HUDEP-2 (cell line): ENCODE data around the gene PTPRB.

Source experiments
- DNase-seq, 76 experiments: peaks; one replicate each; lab custom pipeline; 2025; ENCODE audit not compliant: unreplicated experiment in 76 of 76; lab: John Stamatoyannopoulos, UW

The PTPRB gene

DNA sequence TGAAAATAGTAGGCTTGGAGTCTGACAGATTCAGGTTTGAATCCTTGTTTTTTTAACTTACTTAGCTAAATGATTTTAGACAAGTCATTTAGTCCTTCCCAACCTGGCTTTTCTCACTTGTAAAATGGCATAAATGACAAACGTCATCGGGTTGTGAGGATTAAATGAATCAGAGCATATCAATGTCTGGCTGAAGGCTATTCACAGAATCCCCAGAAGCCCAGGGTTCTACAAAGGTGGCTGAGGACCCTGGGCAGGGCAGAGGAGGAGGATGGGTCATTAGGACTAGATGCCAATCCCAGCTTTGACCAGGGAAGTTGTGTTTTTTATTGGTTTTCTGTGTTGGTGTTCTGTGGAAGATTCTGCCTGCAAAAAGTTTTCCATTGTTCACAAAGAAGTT is 7.6 kb upstream of the PTPRB start:
- DNase-seq: no peak

GRCh38 chr12:70643939-70644338 is 6.7 kb upstream of the PTPRB start:
- no peak for DNase-seq

GRCh38 chr12:70641691-70642090 is 4.5 kb upstream of the PTPRB start:
- DNase-seq: no peak

DNA sequence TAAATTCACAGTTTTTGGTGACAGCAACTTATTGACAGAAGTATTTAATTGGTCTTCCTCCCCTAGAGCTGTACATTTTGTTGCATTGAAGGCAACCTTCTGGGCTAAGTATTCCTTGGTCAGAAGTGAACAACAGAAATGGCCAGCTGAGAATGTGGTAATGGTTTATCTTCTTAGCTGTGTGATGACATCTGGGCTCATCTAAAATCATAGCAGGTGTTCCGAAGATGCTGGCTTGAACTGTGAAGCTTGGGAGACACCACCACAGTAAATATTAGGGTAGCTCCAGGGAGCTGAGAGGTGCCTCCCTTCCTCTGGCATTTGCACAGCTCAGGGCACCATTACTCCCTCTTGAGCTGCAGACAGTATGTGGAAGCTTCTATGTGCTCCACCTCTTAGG is 3.7 kb upstream of the PTPRB start:
- DNase-seq: no peak

DNA sequence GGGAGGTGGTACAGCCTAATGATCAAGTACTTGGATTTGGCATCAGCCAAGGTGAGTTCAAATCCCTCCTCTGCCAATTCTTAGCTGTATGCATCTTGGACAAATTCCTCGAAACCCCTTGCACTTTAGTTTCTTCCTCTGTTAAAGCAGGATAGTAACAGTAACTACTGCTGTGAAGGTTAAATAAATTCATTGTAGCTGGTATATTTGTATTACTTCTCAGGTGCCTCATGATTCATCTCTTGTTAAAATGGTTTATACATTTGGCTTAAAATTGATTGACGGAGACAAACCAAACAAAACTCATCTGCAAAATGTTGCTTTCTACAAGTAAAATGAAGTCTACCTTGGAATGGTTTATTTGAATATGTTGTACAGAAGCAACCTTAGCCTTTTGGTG is 2.3 kb upstream of the PTPRB start:
- DNase-seq: no peak

DNA sequence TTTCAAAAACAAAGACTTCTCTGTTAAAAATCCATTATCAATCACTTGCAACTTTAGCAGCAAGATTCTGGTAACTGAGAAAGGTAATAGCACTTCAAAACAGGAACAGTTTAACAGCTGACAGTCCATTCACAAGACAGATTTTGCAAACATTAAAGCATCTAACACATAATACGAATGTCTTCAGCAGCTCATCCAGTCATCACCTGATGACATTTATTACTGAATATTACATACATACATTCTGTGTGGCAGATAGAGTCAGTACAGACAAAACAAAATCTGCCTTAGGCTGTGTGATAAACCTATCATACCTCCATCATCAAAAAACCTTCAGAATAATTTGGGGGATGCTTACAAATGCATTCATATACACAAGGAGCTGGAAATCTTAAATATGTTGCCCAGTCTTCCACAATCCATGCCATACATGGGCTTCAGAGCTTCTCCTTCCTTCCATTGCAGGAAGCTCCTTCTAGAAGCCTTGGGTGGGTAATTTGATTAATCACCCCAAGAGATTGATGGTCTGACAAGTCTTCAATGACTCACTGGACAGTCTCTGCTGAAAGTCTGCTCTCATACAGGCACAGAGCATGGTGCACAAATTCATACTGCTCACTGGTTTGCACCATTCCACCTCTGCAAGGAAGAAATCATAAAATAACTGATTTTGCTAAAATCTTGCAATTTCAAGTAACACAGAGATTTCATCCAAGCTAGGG is 1.6 kb upstream of the PTPRB start:
- no peak for DNase-seq

GRCh38 chr12:70635755-70636154 is 1.5 kb downstream of the PTPRB start:
- DNase-seq: no peak

GRCh38 chr12:70628701-70629480 is 8.3 kb downstream of the PTPRB start:
- no peak for DNase-seq

GRCh38 chr12:70627677-70628076 is 9.6 kb downstream of the PTPRB start:
- DNase-seq: no peak

- DNase-seq: no peak
Measured at GRCh38 chr12:70626180-70626579, 11.0 kb downstream of the PTPRB start.

- DNase-seq: peak in 3 of 76 experiments; percentile 2 to 17 (median 4)
Measured at GRCh38 chr12:70619471-70620152, 17.6 kb downstream of the PTPRB start.

DNA sequence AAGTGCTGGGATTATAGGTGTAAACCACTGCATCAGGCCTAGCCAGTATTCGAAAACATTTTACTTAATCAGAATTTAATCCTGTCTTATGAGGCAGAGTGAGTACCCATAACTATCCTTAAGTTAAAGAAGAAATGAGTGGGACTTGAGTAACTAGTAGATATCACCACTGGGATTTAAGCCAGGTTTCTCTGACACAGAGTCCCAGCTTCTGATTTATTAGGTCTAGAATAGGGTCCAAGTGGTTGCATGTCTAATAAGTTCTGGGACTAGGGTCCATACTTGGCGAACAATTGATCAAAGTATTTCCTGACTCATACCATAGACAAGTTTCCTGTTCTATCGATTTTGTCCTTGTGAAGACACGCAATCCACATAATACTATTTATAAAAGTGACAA is 18.9 kb downstream of the PTPRB start:
- DNase-seq: no peak

DNA sequence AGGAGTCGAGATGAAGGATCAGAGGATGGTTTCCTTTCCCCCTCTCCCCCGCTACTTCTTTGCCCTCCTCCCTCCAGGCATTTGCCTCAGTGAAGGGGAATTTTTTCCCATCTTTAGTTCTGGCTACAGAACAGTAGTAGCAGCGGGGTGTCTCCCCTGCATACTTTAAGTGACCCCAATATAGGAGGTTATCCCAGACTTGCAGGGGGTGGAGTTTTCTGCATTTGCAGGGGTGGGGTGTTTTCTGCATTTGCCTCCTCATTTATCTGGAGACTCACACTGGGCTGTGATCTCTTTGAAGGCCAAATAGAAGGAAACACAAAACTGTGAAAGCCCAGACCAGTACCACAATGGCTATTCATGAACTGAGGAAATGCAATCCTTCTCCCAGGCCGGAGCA is 19.8 kb downstream of the PTPRB start:
- no peak for DNase-seq

DNA sequence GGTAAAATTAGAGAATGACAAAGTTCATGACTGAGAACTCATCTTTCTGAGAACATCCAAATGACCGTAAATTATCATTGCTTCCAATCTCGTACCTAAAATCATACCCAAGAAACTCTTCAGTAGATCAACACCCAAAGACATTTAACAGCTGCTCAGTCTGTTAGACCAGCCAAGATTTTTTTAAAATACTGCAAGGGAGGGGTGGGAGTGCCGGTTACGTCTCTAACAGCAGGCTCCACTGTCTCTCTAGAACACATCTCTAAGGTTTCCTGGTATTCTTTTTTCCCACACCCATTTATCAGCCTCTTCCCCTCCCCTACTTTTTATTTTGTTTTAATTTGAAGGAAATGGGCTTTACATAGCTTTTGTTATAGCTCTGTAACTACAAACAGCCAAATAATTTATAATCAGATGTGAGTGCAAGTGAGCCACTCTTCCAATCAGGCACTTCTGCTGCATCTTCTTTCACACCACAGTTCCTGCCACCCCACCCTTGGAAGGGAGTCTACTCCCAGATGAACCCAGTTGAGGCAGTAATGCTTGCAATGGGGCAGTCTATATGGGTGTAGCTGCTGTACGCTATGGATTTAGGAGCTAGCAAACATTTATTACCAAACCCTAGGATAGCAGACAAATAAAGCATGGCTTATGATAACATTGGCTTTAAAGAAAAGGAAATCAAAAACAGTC is 21.9 kb downstream of the PTPRB start:
- DNase-seq: no peak

- DNase-seq: peak in 8 of 76 experiments; percentile 3 to 24 (median 16)
Measured at GRCh38 chr12:70609739-70610491, 27.3 kb downstream of the PTPRB start.

DNA sequence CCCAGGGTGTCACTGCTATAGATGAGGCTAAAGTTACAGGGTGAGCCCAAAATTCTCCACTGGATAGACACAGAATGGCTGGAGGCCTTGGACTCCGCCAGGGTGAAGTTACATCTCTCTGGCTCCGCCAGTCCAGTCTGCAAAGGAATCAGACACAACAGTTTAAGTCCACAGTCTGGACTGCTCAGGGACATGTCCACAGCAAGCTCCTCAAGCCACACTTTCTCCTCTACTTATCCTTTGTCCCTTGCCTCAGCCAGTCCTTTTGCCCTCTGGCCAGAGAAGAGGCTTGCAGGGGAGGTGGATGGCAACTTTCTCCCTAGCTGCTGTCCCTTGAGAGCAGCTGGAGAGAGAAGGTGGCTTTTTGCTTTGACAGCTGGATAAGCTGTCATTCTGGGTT is 28.0 kb downstream of the PTPRB start:
- peak in 1 of 76 experiments; percentile 12 for DNase-seq

DNA sequence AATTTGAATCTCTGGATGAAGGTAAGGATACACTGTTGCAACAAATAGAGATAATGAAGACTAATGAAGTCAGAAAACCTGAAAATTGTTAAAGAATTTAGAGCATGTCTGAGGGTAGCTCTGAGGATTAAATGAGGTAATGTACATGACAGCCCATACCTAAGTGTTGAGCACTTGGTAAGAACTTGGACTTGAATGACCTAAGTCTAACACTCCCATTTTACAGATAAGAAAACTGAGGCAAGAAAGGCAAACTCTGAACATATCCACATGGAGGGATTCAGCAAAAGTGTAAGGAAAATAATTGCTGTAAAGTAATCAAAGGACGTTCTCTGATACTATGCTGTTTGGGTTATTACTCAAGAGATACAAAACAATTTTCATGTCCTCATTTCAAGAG is 29.0 kb downstream of the PTPRB start:
- DNase-seq: no peak

DNA sequence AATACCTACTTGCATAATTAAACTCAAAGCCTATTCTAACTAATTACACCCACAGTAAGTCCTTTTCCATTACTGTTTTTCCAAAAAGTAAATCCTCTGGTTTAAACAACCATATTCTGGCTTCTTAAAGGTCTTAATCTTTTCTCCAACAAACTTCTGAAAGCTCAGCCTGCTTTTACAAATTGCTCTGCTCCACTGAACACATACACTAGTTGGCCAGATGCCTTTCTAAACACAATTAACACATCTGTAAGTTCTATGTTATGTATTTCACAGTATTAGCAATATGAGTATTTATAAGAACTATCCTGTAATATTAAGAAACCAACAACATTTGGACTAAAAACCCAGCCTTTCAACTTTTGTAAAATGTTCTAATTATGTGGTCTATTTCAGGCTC is 30.1 kb downstream of the PTPRB start:
- DNase-seq: no peak

GRCh38 chr12:70605976-70606375 is 31.3 kb downstream of the PTPRB start:
- DNase-seq: peak in 5 of 76 experiments; percentile 6 to 56 (median 11)

- DNase-seq: no peak
Measured at GRCh38 chr12:70604662-70605061, 32.6 kb downstream of the PTPRB start.
